ENCODE data around the gene DCAF5. TPM values are rescaled to one million over a fixed set of nuclear protein-coding genes. Genes with fewer than 3 reads are reported as not detected.

Gene DCAF5
- total RNA-seq, 2 experiments from 2014 or later, result 56.1 to 59.0 TPM

- no peak for DNase-seq
- Mint-ChIP-seq H3K4me3 (no peak overlapping the region), H3K4me1 (peaks cover 6% of the 10 kb centered on the region), H3K36me3 (no peaks in the 10 kb centered on the region), H3K27ac (no peak overlapping the region), H3K27me3 (peaks cover 11% of the 10 kb centered on the region), H3K9me3 (no peaks in the 10 kb centered on the region)
- POLR2A ChIA-PET, result no interaction called here
- no peak for ATAC-seq (ENCODE audit: low read depth)
Observed at GRCh38 chr14:69004731-69005431, 148.0 kb downstream of the DCAF5 start.

- no peak for DNase-seq
- H3K27me3 Mint-ChIP-seq, result peaks cover 11% of the 10 kb centered on the region
- H3K36me3 Mint-ChIP-seq, result no peaks in the 10 kb centered on the region
- POLR2A ChIA-PET, result no interaction called here
- H3K9me3 Mint-ChIP-seq, result no peaks in the 10 kb centered on the region
- peak overlapping the region; percentile 6 for H3K27ac Mint-ChIP-seq
- peaks cover 6% of the 10 kb centered on the region for H3K4me1 Mint-ChIP-seq
- ATAC-seq (ENCODE audit: low read depth), result no peak
- H3K4me3 Mint-ChIP-seq, result no peak overlapping the region
Observed at GRCh38 chr14:69003626-69004025, 149.3 kb downstream of the DCAF5 start.

GRCh38 chr14:69002069-69002468, 150.8 kb downstream of the DCAF5 start:
- Mint-ChIP-seq H3K4me3 (no peak overlapping the region), H3K27me3 (peaks cover 9% of the 10 kb centered on the region), H3K4me1 (peaks cover 6% of the 10 kb centered on the region), H3K9me3 (no peaks in the 10 kb centered on the region), H3K27ac (no peak overlapping the region), H3K36me3 (no peaks in the 10 kb centered on the region)
- POLR2A ChIA-PET, result no interaction called here
- DNase-seq (no peak), ATAC-seq (ENCODE audit: low read depth) (peak; percentile 64)

- ATAC-seq (ENCODE audit: low read depth), result no peak
- DNase-seq, result no peak
- Mint-ChIP-seq H3K4me3 (no peak overlapping the region), H3K36me3 (no peaks in the 10 kb centered on the region), H3K27ac (no peak overlapping the region), H3K9me3 (no peaks in the 10 kb centered on the region), H3K27me3 (peaks cover 9% of the 10 kb centered on the region), H3K4me1 (peaks cover 6% of the 10 kb centered on the region)
- POLR2A ChIA-PET, result no interaction called here
Observed at GRCh38 chr14:69001375-69001774, 151.5 kb downstream of the DCAF5 start.

Other genes with a start within 250 kb of the DCAF5 start
- gene ACTN1, start 173.8 kb downstream of the DCAF5 start, total RNA-seq, result 10 to 100 TPM; 63.8 to 71.5 TPM
- 1 to 10 TPM; 6.5 to 8.3 TPM for gene EXD2, start 38.4 kb upstream of the DCAF5 start, total RNA-seq
- gene GALNT16, start 107.0 kb upstream of the DCAF5 start, total RNA-seq, result not detected
- gene ERH, start 245.2 kb upstream of the DCAF5 start, total RNA-seq, result 100 to 1,000 TPM; 226 to 233 TPM
- 10 to 100 TPM; 39.8 to 40.5 TPM for gene SLC39A9, start 245.6 kb upstream of the DCAF5 start, total RNA-seq

Data from activated naive CD8-positive, alpha-beta T cell treated with anti-CD3 and anti-CD28 coated beads, Interleukin-2, amount 10 ng/mL, durations not matched to agents 7 days and 5 days (primary cell).